GM12878 (cell line): ENCODE results near the gene SETBP1.

Experiments used
- ATF2 ChIP-seq: IDR thresholded peaks from 2 replicates; pipeline ENCODE4 v1.6.1; 2012; ENCODE audit warnings: low read length, inconsistent platforms
- CREB1 ChIP-seq: IDR thresholded peaks from 2 replicates; pipeline ENCODE4 v1.6.1; 2012; ENCODE audit warnings: low read depth, mild to moderate bottlenecking, inconsistent platforms
- FOS ChIP-seq: IDR thresholded peaks from 3 replicates; pipeline ENCODE4 v1.6.1; 2011; ENCODE audit warnings: borderline replicate concordance; ENCODE audit not compliant: insufficient read length; ENCODE audit errors: extremely low read depth
- GATAD2B ChIP-seq: fragments of 450-650 bp; conservative IDR thresholded peaks from 2 replicates; pipeline ENCODE4 v1.6.1; 2017; ENCODE audit warnings: low read depth, mild to moderate bottlenecking, moderate library complexity
- HDGF ChIP-seq: fragments of 450-650 bp; IDR thresholded peaks from 2 replicates; pipeline ENCODE4 v1.6.1; 2016; ENCODE audit warnings: antibody characterized with exemption
- KAT2A ChIP-seq: conservative IDR thresholded peaks from 2 replicates; pipeline ENCODE4 v1.6.1; 2011; ENCODE audit warnings: low read depth, low read length; ENCODE audit not compliant: control insufficient read depth
- MTA2 ChIP-seq: fragments of 450-650 bp; IDR thresholded peaks from 2 replicates; pipeline ENCODE4 v1.6.1; 2016; ENCODE audit warnings: low read depth, mild to moderate bottlenecking, moderate library complexity
- NBN ChIP-seq: fragments of 450-650 bp; IDR thresholded peaks from 2 replicates; pipeline ENCODE4 v1.6.1; 2016
- POLR2A ChIP-seq: IDR thresholded peaks from 2 replicates; pipeline ENCODE4 v1.6.1; 2011; ENCODE audit warnings: low read depth, mild to moderate bottlenecking, low read length
- RELA ChIP-seq: fragments of 450-650 bp; IDR thresholded peaks from 2 replicates; pipeline ENCODE4 v1.8.0; 2014; ENCODE audit warnings: borderline replicate concordance; ENCODE audit not compliant: partially characterized antibody
- SP1 ChIP-seq: IDR thresholded peaks from one replicate; pipeline ENCODE4 v1.6.1; 2011; ENCODE audit warnings: low read depth, low read length
- TCF12 ChIP-seq: IDR thresholded peaks from 2 replicates; pipeline ENCODE4 v1.6.1; 2011; ENCODE audit warnings: low read depth, mild to moderate bottlenecking, low read length
- ZBTB33 ChIP-seq: fragments of 450-650 bp; IDR thresholded peaks from 2 replicates; pipeline ENCODE4 v1.6.1; 2017; ENCODE audit warnings: mild to moderate bottlenecking

- TF ChIP-seq GATAD2B (no peak), TCF12 (no peak), ATF2 (no peak), RELA (no peak), MTA2 (no peak), NBN (no peak), ZBTB33 (no peak), CREB1 (no peak), HDGF (no peak), SP1 (no peak), FOS (no peak), POLR2A (no peak), KAT2A (no peak)
Observed at GRCh38 chr18:45026162-45026561, 345.5 kb downstream of the SETBP1 start.
